ENCODE measurements around the gene RORC. TPM values are rescaled to one million over a fixed set of nuclear protein-coding genes. Genes with fewer than 3 reads are reported as not detected.

RORC gene
- total and polyA plus RNA-seq, 2 of the 8 experiments (the other 6 are each of a cell fraction or from before 2014, with no cell fraction given): 0.44 to 0.54 TPM

- H3K36me3 ChIP-seq (ENCODE audit: control insufficient read depth in 2 of 4, insufficient read depth in 4 of 4, low read length in 3 of 4): no peaks in the 10 kb centered on the region
- CTCF ChIA-PET (ENCODE audit: partially characterized antibody): interaction anchor here (1.5 to 2.2 kb wide), 2 partner anchors 115 to 162 kb away, joined by 5 to 6 read pairs; no protein-coding TSS in a partner anchor
- no peaks in the 10 kb centered on the region for H3K79me1 ChIP-seq (ENCODE audit: low read depth, low read length)
- POLR2A ChIA-PET (ENCODE audit: partially characterized antibody): interaction anchor here (0.6 to 5.0 kb wide), 26 partner anchors 9 to 298 kb away, joined by 3 to 20 read pairs (median 4); partner anchors contain the start of genes CELF3, MRPL9, S100A10 and SNX27
- H2BK12ac ChIP-seq (ENCODE audit: low read depth, low read length): no peak overlapping the region
- DNase-seq (ENCODE audit: low read depth in 1 of 2, low spot score in 2 of 2): no peak
- H2BK5ac ChIP-seq (ENCODE audit: low read depth, low read length): no peak overlapping the region
- H4K8ac ChIP-seq (ENCODE audit: extremely low read depth, insufficient read depth, low read length): peak overlapping the region; percentile 74; the same call in 1 of the 2 replicates
- H4K91ac ChIP-seq (replicated peaks; ENCODE audit: insufficient read length, low read length): peak overlapping the region; percentile 61
- H3K14ac ChIP-seq (ENCODE audit: insufficient read length): no peak overlapping the region
- H2BK120ac ChIP-seq (replicated peaks; ENCODE audit: low read depth, low read length): no peak overlapping the region
- H3K56ac ChIP-seq (replicated peaks; ENCODE audit: insufficient read length, low read depth, low read length): no peak overlapping the region
- peak overlapping the region; percentile 75 for H3K18ac ChIP-seq (ENCODE audit: extremely low read depth, low read length)
- 2% methylated on average over 9 of the region's 16 CpGs; no CpG with 5 or more reads in 1 of the 2 experiments for WGBS, 2 experiments (ENCODE audit: extremely low coverage in 1 of 2, insufficient coverage in 1 of 2, insufficient read length in 1 of 2, insufficient replicate concordance in 2 of 2, low coverage in 1 of 2, low lambda C conversion rate in 2 of 2, missing lambda C conversion rate in 1 of 2)
- H3K4me3 ChIP-seq (ENCODE audit: extremely low read depth in 1 of 4, insufficient read depth in 2 of 4, low read depth in 3 of 4, low read length in 4 of 4): peak overlapping the region; percentile 43 to 69 (median 54)
- H3K23ac ChIP-seq (ENCODE audit: insufficient read length): no peak overlapping the region
- H2BK15ac ChIP-seq (ENCODE audit: low read length): no peak overlapping the region
- no peaks in the 10 kb centered on the region for H4K20me1 ChIP-seq (replicated peaks in 1 of 2; ENCODE audit: control insufficient read depth in 1 of 2, insufficient read depth in 2 of 2, low read length in 2 of 2)
- H2AK5ac ChIP-seq (ENCODE audit: low read depth, low read length): no peak overlapping the region
- peaks cover 23% of the 10 kb centered on the region for H3K23me2 ChIP-seq (ENCODE audit: low read depth, low read length)
- H3K4me2 ChIP-seq (ENCODE audit: insufficient read depth in 1 of 2, low read depth in 2 of 2, low read length in 2 of 2): peak overlapping the region; percentile 77 to 93
- H4K5ac ChIP-seq (ENCODE audit: insufficient read length, low read depth, low read length): no peak overlapping the region
- no peaks in the 10 kb centered on the region for H3K9me3 ChIP-seq (ENCODE audit: insufficient read depth in 2 of 2, low read depth in 1 of 2, low read length in 1 of 2)
- FAIRE-seq: no peak
- H3K4ac ChIP-seq (replicated peaks; ENCODE audit: insufficient read length, low read depth, low read length): no peak overlapping the region
- no peak overlapping the region; a peak in 1 of 7 replicates for H3K9ac ChIP-seq (replicated peaks in 1 of 4; ENCODE audit: extremely low read depth in 1 of 4, low read depth in 3 of 4, low read length in 3 of 4)
- H3K27ac ChIP-seq (ENCODE audit: low read depth, low read length): no peak overlapping the region
- peaks cover 4 to 17% (median 9%) of the 10 kb centered on the region in 4 experiments for H3K4me1 ChIP-seq (replicated peaks in 1 of 4; ENCODE audit: control insufficient read depth in 3 of 4, insufficient read depth in 4 of 4, low read length in 3 of 4)
- H3K79me2 ChIP-seq (ENCODE audit: control insufficient read depth in 1 of 2, insufficient read depth in 2 of 2, low read length in 2 of 2): no peaks in the 10 kb centered on the region
- peaks cover 10 to 24% (median 21%) of the 10 kb centered on the region in 4 experiments for H3K27me3 ChIP-seq (replicated peaks in 1 of 4; ENCODE audit: control insufficient read depth in 3 of 4, extremely low read depth in 1 of 4, insufficient read depth in 3 of 4, low read length in 3 of 4)
- no peak overlapping the region for H2BK20ac ChIP-seq (ENCODE audit: low read length)
- TF ChIP-seq BRCA1 (IDR thresholded peaks at IDR 0.05; ENCODE audit: low read depth, low read length): no peak
- no peak for TF ChIP-seq TAF1 (IDR thresholded peaks at IDR 0.05; ENCODE audit: low read depth, low read length)
- TF ChIP-seq GABPA (IDR thresholded peaks at IDR 0.05; ENCODE audit: borderline replicate concordance, insufficient read depth, low read length): no peak
- no peak for TF ChIP-seq ZNF274 (IDR thresholded peaks at IDR 0.05; ENCODE audit: borderline replicate concordance, extremely low read depth, low read length)
- no peak for TF ChIP-seq CHD1 (IDR thresholded peaks at IDR 0.05; ENCODE audit: low read depth, low read length)
- TF ChIP-seq SUZ12 (IDR thresholded peaks at IDR 0.05; ENCODE audit: low read length): 0 out of 2 replicates have a peak, but pooled peaks have one; percentile 1
- TF ChIP-seq EZH2 (IDR thresholded peaks at IDR 0.05; ENCODE audit: low read depth, low read length, severe bottlenecking): no peak
- H2AFZ ChIP-seq (ENCODE audit: low read length): no peak overlapping the region
Measured at GRCh38 chr1:151839082-151839412, 7.4 kb upstream of the RORC start.

Data from H1 (cell line).